Left ventricle myocardium inferior (tissue), 1 donor: Measurements from ENCODE around the gene LATS2. TPM values are rescaled to one million over a fixed set of nuclear protein-coding genes. Genes with fewer than 3 reads are reported as not detected.

Experiments
- DNase-seq: peaks from one replicate; pipeline ENCODE4 v3.0.0-alpha.2; 2020
- H3K27ac ChIP-seq: fragments of 200-600 bp; replicated peaks from 2 replicates; pipeline ENCODE4 v1.8.0; 2021
- H3K27me3 ChIP-seq: fragments of 200-600 bp; 2 replicates; pipeline ENCODE4 v1.8.0; 2021; ENCODE audit warnings: low read depth
- H3K36me3 ChIP-seq: fragments of 200-600 bp; 2 replicates; pipeline ENCODE4 v1.8.0; 2021
- H3K4me1 ChIP-seq: fragments of 200-600 bp; 2 replicates; pipeline ENCODE4 v1.8.0; 2021
- H3K4me3 ChIP-seq: fragments of 200-600 bp; 2 replicates; pipeline ENCODE4 v1.8.0; 2021; ENCODE audit warnings: mild to moderate bottlenecking, moderate library complexity
- H3K9me3 ChIP-seq: fragments of 200-600 bp; replicated peaks from 2 replicates; pipeline ENCODE4 v1.8.0; 2021
- CTCF ChIP-seq: fragments of 200-600 bp; IDR thresholded peaks from 2 replicates; pipeline ENCODE4 v1.8.0; 2021; ENCODE audit warnings: antibody characterized with exemption, mild to moderate bottlenecking, borderline replicate concordance
- intact Hi-C: fragments of 100-400 bp; cut with micrococcal nuclease; formaldehyde crosslinking; loops from one replicate; pipeline ENCODE4 v1.11.0; 2022
- total RNA-seq: library from RNA; stranded (reverse); fragmentation: NEBNext Ultra II Directional; extraction: Animal tissue kit (Norgen Biotek cat#: 25700); gene quantifications from one replicate; pipeline ENCODE4 v1.2.1, GENCODE V29; 2021
- donor health status: DM: no; HTN: yes; CAD: no; lungs with severe emphysema.

The LATS2 gene
- total RNA-seq, 1 donor from 2014 or later: 20.2 TPM

GRCh38 chr13:21075011-21075378 lies 13.6 kb upstream of the LATS2 start:
- intact Hi-C loops: no loop called here
- DNase-seq: no peak
- Histone ChIP-seq H3K27ac (peak overlapping the region; percentile 84), H3K9me3 (no peaks in the 10 kb centered on the region), H3K36me3 (no peaks in the 10 kb centered on the region), H3K4me1 (peaks cover 23% of the 10 kb centered on the region), H3K27me3 (no peaks in the 10 kb centered on the region), H3K4me3 (peak overlapping the region; percentile 74)
- TF ChIP-seq CTCF: no peak

DNA sequence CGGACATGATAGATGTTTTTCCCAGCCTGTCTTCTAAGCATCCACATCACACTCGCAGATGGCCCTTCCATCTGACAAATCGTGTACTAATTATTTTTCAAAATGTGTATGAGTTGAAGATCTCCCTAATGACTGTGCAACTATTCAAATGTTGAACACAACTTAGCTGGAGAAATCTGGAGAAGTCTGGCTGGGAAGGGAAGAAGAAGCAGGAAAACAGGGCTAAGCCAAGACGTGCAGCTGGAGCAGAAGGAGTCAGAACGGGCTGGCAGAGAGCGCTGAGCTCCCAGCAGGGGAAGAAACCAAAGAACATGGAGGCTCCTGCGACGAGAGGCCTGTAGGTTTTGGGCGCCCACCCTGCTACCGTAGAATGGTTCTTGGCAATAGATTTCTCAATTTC lies 13.2 kb upstream of the LATS2 start:
- TF ChIP-seq CTCF: no peak
- no peaks in the 10 kb centered on the region for H3K9me3 ChIP-seq
- no peaks in the 10 kb centered on the region for H3K27me3 ChIP-seq
- DNase-seq: peak; percentile 49
- H3K27ac ChIP-seq: peak overlapping the region; percentile 84
- intact Hi-C loops: no loop called here
- H3K36me3 ChIP-seq: no peaks in the 10 kb centered on the region
- H3K4me3 ChIP-seq: peak overlapping the region; percentile 74
- H3K4me1 ChIP-seq: peaks cover 19% of the 10 kb centered on the region

DNA sequence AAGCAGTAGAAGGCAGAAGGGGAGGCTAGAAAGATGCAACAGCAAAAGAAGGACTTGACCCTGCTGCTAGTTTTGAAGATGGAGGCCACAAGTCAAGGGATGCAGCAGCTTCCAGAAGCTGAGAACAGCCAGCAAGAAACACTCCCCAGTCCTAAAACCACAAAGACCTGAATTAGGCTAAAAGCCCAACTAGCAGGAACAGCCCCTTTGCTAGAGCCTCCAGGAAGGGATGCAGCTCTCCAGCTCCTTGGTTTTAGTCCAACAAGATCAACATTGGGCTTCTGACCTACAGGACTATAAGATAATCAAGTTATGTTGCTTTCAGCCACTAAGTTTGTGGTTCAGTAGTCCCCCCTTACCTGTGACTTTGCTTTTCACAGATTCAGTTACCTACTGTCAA lies 10.5 kb upstream of the LATS2 start:
- intact Hi-C loops: no loop called here
- no peak for TF ChIP-seq CTCF
- no peaks in the 10 kb centered on the region for H3K9me3 ChIP-seq

DNA sequence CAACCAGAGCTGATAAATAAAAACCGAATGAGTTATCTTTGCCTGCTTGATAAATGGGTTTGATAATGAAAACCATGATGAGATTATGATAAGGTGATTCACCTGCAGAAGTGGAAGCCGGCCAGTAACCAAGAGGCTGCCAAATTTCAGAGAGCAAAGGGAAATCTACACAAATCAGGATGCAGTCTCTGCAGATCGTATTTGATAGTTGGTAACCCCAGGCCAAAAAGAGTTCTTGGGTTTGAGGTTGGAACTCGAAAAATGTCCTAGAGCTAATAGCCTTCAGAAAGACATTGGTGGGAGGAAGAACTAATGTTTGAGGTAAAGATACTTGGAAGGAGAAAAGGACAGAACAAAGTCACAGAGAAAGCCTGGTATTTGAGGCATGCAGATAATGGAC lies 9.6 kb upstream of the LATS2 start:
- no peaks in the 10 kb centered on the region for H3K36me3 ChIP-seq
- H3K9me3 ChIP-seq: no peaks in the 10 kb centered on the region
- intact Hi-C loops: no loop called here
- H3K27me3 ChIP-seq: no peaks in the 10 kb centered on the region
- H3K27ac ChIP-seq: no peak overlapping the region
- TF ChIP-seq CTCF: no peak
- DNase-seq: no peak
- peaks cover 15% of the 10 kb centered on the region for H3K4me1 ChIP-seq
- H3K4me3 ChIP-seq: no peak overlapping the region

More for the DNA sequence above, 10.5 kb upstream of the LATS2 start:
- Histone ChIP-seq H3K4me1 (peaks cover 15% of the 10 kb centered on the region), H3K4me3 (no peak overlapping the region), H3K27ac (no peak overlapping the region), H3K27me3 (no peaks in the 10 kb centered on the region), H3K36me3 (no peaks in the 10 kb centered on the region)
- no peak for DNase-seq

GRCh38 chr13:21069561-21070004 lies 8.2 kb upstream of the LATS2 start:
- Histone ChIP-seq H3K27ac (peak overlapping the region; percentile 42), H3K27me3 (no peaks in the 10 kb centered on the region), H3K9me3 (no peaks in the 10 kb centered on the region), H3K4me3 (no peak overlapping the region), H3K36me3 (no peaks in the 10 kb centered on the region), H3K4me1 (peaks cover 5% of the 10 kb centered on the region)
- intact Hi-C loops: no loop called here
- DNase-seq: peak; percentile 37
- no peak for TF ChIP-seq CTCF

- DNase-seq: no peak
- no peak overlapping the region for H3K4me3 ChIP-seq
- H3K9me3 ChIP-seq: no peaks in the 10 kb centered on the region
- intact Hi-C loops: no loop called here
- H3K36me3 ChIP-seq: no peaks in the 10 kb centered on the region
- H3K27ac ChIP-seq: no peak overlapping the region
- no peaks in the 10 kb centered on the region for H3K27me3 ChIP-seq
- no peaks in the 10 kb centered on the region for H3K4me1 ChIP-seq
- TF ChIP-seq CTCF: no peak
These were observed 6.5 kb upstream of the LATS2 start for GRCh38 chr13:21067848-21068247.
